SK-N-SH (cell line): ENCODE measurements around the gene GOLPH3. TPM values are rescaled to one million over a fixed set of nuclear protein-coding genes. Genes with fewer than 3 reads are reported as not detected.

Experiments
- CTCF ChIA-PET: fragments of 300-600, 350-600 bp; formaldehyde crosslinking; extraction: SDS; loops from one replicate; lab custom pipeline; 2021; lab: Yijun Ruan, JAX
- POLR2A ChIA-PET: fragments of 350-600 bp; sonication (Branson Sonifier 250); formaldehyde crosslinking; extraction: SDS; loops from one replicate; lab custom pipeline; 2020; ENCODE audit warnings: antibody characterized with exemption, inconsistent platforms; lab: Yijun Ruan, JAX
- DNase-seq: peaks from one replicate; pipeline ENCODE4 v3.0.0; 2012
- H2AFZ ChIP-seq: fragments of 200-600 bp; sonication (generic); 2 replicates; pipeline ENCODE4 v1.8.1; 2016; ENCODE audit warnings: antibody characterized with exemption, mild to moderate bottlenecking, low read depth
- H3F3A ChIP-seq: fragments of 200-600 bp; sonication (generic); replicated peaks from 2 replicates; pipeline ENCODE3; 2016; ENCODE audit warnings: antibody characterized with exemption, mild to moderate bottlenecking; ENCODE audit not compliant: insufficient read depth
- H3K27ac ChIP-seq, 2 experiments: fragments of 200-500 bp in 1 of 2; fragments of 200-600 bp in 1 of 2; sonication (Bioruptor generic) in 1 of 2; sonication (generic), shearing (Covaris generic) in 1 of 2; 2 replicates each; pipeline versions ENCODE4 v1.5.1 to v1.6.1; 2014 to 2016; ENCODE audit warnings: low read depth in 2 of 2, inconsistent platforms in 1 of 2, low read length in 1 of 2, mild to moderate bottlenecking in 1 of 2, mixed read lengths in 1 of 2
- H3K27me3 ChIP-seq: fragments of 200-600 bp; sonication (generic), shearing (Covaris generic); 2 replicates; pipeline ENCODE4 v1.6.1; 2016; ENCODE audit warnings: mixed run types; ENCODE audit not compliant: insufficient read depth
- H3K36me3 ChIP-seq, 2 experiments: fragments of 200-500 bp in 1 of 2; fragments of 200-600 bp in 1 of 2; sonication (Bioruptor generic) in 1 of 2; sonication (generic) in 1 of 2; replicated peaks in 1 of 2; 2 replicates each; pipeline versions ENCODE3 to v1.5.1; 2014 to 2016; ENCODE audit warnings: low read length in 1 of 2, mild to moderate bottlenecking in 1 of 2; ENCODE audit not compliant: insufficient read depth in 2 of 2, control insufficient read depth in 1 of 2
- H3K4me1 ChIP-seq, 2 experiments: fragments of 200-500 bp in 1 of 2; fragments of 200-600 bp in 1 of 2; sonication (Bioruptor generic) in 1 of 2; sonication (generic), shearing (Covaris generic) in 1 of 2; 2 replicates each; pipeline versions ENCODE4 v1.5.1 to v1.6.1; 2014 to 2016; ENCODE audit warnings: low read depth in 1 of 2, low read length in 1 of 2, mixed run types in 1 of 2; ENCODE audit not compliant: insufficient read depth in 2 of 2, control insufficient read depth in 1 of 2
- H3K4me2 ChIP-seq: fragments of 200-600 bp; sonication (generic), shearing (Covaris generic); 2 replicates; pipeline ENCODE4 v1.6.1; 2017; ENCODE audit warnings: mixed run types
- H3K4me3 ChIP-seq, 2 experiments: fragments of 200-500 bp in 1 of 2; fragments of 200-600 bp in 1 of 2; sonication (Bioruptor generic) in 1 of 2; sonication (generic), shearing (Covaris generic) in 1 of 2; 2 replicates each; pipeline versions ENCODE4 v1.5.1 to v1.8.1; 2014 to 2016; ENCODE audit warnings: low read depth in 2 of 2, inconsistent platforms in 1 of 2, low read length in 1 of 2, mild to moderate bottlenecking in 1 of 2, mixed read lengths in 1 of 2, moderate library complexity in 1 of 2
- H3K79me2 ChIP-seq: fragments of 200-600 bp; sonication (generic); 2 replicates; pipeline ENCODE4 v1.8.1; 2017; ENCODE audit warnings: mild to moderate bottlenecking; ENCODE audit not compliant: insufficient read depth
- H3K9ac ChIP-seq: fragments of 200-600 bp; sonication (generic); 2 replicates; pipeline ENCODE4 v1.6.1; 2017; ENCODE audit warnings: mixed run types
- H3K9me2 ChIP-seq: fragments of 200-600 bp; sonication (generic); 2 replicates; pipeline ENCODE4 v1.6.1; 2017; ENCODE audit warnings: mixed run types
- H3K9me3 ChIP-seq: fragments of 200-600 bp; sonication (generic); 2 replicates; pipeline ENCODE4 v1.6.1; 2017; ENCODE audit warnings: mixed run types, mild to moderate bottlenecking, moderate library complexity
- H4K20me1 ChIP-seq: fragments of 200-600 bp; sonication (generic); 2 replicates; pipeline ENCODE4 v1.6.1; 2017; ENCODE audit warnings: mild to moderate bottlenecking, mixed run types; ENCODE audit not compliant: insufficient read depth
- ELF1 ChIP-seq: IDR thresholded peaks from 2 replicates; pipeline ENCODE4 v1.4.0; 2012
- EZH2phosphoT487 ChIP-seq: fragments of 200-600 bp; sonication (generic); IDR thresholded peaks from 2 replicates; pipeline ENCODE4 v1.6.1; 2017; ENCODE audit warnings: low read depth, mixed run types, mild to moderate bottlenecking, antibody characterized with exemption, moderate library complexity, borderline replicate concordance
- FOXJ3 ChIP-seq: sonication (generic); formaldehyde crosslinking; IDR thresholded peaks from 2 replicates; pipeline ENCODE4 v1.5.1; 2020; ENCODE audit warnings: mild to moderate bottlenecking, missing genetic modification reagents
- GATA2 ChIP-seq: sonication (generic); formaldehyde crosslinking; IDR thresholded peaks from 2 replicates; pipeline ENCODE4 v1.5.0; 2020; ENCODE audit warnings: mild to moderate bottlenecking, missing genetic modification reagents
- IRF3 ChIP-seq: fragments of 150-350 bp; IDR thresholded peaks from 2 replicates; pipeline ENCODE4 v1.6.1; 2016; ENCODE audit warnings: mild to moderate bottlenecking, low read depth, low read length
- MAX ChIP-seq: IDR thresholded peaks from 2 replicates; pipeline ENCODE4 v1.4.0; 2012; ENCODE audit warnings: low read depth
- MXI1 ChIP-seq: IDR thresholded peaks from 2 replicates; pipeline ENCODE4 v1.6.1; 2012; ENCODE audit warnings: mild to moderate bottlenecking, low read depth, low read length, improper control_type of control experiment
- NFIC ChIP-seq: IDR thresholded peaks from 2 replicates; pipeline ENCODE4 v1.4.0; 2012; ENCODE audit warnings: borderline replicate concordance
- SIN3A ChIP-seq: IDR thresholded peaks from 2 replicates; pipeline ENCODE4 v1.6.1; 2012; ENCODE audit warnings: low read depth, mild to moderate bottlenecking, low read length, moderate library complexity, borderline replicate concordance
- SMC3 ChIP-seq: IDR thresholded peaks from 2 replicates; pipeline ENCODE4 v1.6.1; 2012; ENCODE audit warnings: low read depth, low read length, improper control_type of control experiment
- TAF1 ChIP-seq: IDR thresholded peaks from 2 replicates; pipeline ENCODE4 v1.6.1; 2012; ENCODE audit warnings: low read depth, mild to moderate bottlenecking, low read length, moderate library complexity, borderline replicate concordance
- USF1 ChIP-seq: IDR thresholded peaks from 2 replicates; pipeline ENCODE4 v1.4.0; 2012; ENCODE audit warnings: low read depth, borderline replicate concordance
- YY1 ChIP-seq: IDR thresholded peaks from 2 replicates; pipeline ENCODE4 v1.4.0; 2012; ENCODE audit warnings: low read depth, mild to moderate bottlenecking
- ZBTB33 ChIP-seq: IDR thresholded peaks from 2 replicates; pipeline ENCODE4 v1.4.0; 2012; ENCODE audit warnings: low read depth, borderline replicate concordance
- WGBS: methylation state at CpG from one replicate; pipeline ENCODE4 v1.1.6; 2017; ENCODE audit warnings: low lambda C conversion rate; 5-methylcytosine and 5-hydroxymethylcytosine counted together
- polyA plus RNA-seq, 3 experiments: library from polyadenylated mRNA; depleted of rRNA; stranded (reverse); fragments of >200 nt; gene quantifications; 2 replicates each; pipeline ENCODE4 v1.2.3, GENCODE V29; 2012

GOLPH3 gene
- polyA plus RNA-seq, 1 of the 3 experiments (the other 2 are of a cell fraction), result 25.5 TPM

- no peaks in the 10 kb centered on the region for H3K4me1 ChIP-seq
- H3K4me2 ChIP-seq, result no peak overlapping the region
- no peaks in the 10 kb centered on the region for H3K27me3 ChIP-seq
- WGBS, result 90% methylated on average over 4 of the region's 4 CpGs
- no peak overlapping the region for H3K4me3 ChIP-seq
- no peaks in the 10 kb centered on the region for H3K9me2 ChIP-seq
- no peak overlapping the region for H2AFZ ChIP-seq
- ChIA-PET POLR2A (no interaction called here), CTCF (interaction anchor here (0.6 to 1.2 kb wide), 3 partner anchors 12 to 255 kb away, joined by 3 to 5 read pairs (median 4); no protein-coding TSS in a partner anchor)
- DNase-seq, result no peak
- no peak overlapping the region for H3K9ac ChIP-seq
- no peak for TF ChIP-seq FOXJ3 (CRISPR knock-in tag)
- no peak for TF ChIP-seq TAF1
- TF ChIP-seq MAX, result no peak
- TF ChIP-seq SIN3A, result no peak
- TF ChIP-seq ZBTB33, result no peak
- no peak for TF ChIP-seq MXI1
- TF ChIP-seq USF1, result no peak
- no peak for TF ChIP-seq SMC3
- no peak for TF ChIP-seq YY1
- TF ChIP-seq IRF3, result no peak
- no peak for TF ChIP-seq GATA2 (CRISPR knock-in tag)
- H3K27ac ChIP-seq, result no peak overlapping the region
- H3F3A ChIP-seq, result peaks cover 5% of the 10 kb centered on the region
- peaks cover 23% of the 10 kb centered on the region; the same call in 1 of the 2 replicates for H3K79me2 ChIP-seq
- H4K20me1 ChIP-seq, result peaks cover under 1% of the 10 kb centered on the region; the same call in 1 of the 2 replicates
- H3K9me3 ChIP-seq, result no peaks in the 10 kb centered on the region
- H3K36me3 ChIP-seq, result peaks cover 68 to 69% of the 10 kb centered on the region in 2 experiments
Observed at GRCh38 chr5:32108167-32108566, 66.0 kb downstream of the GOLPH3 start.

GRCh38 chr5:32107291-32107690, 66.8 kb downstream of the GOLPH3 start:
- no peaks in the 10 kb centered on the region; the same call in 1 of the 2 replicates for H4K20me1 ChIP-seq
- H3F3A ChIP-seq, result peaks cover 5% of the 10 kb centered on the region
- no peak overlapping the region for H3K4me2 ChIP-seq
- TF ChIP-seq EZH2phosphoT487 (no peak), ELF1 (no peak), GATA2 (CRISPR knock-in tag) (no peak), USF1 (no peak), NFIC (no peak)
- H3K9me2 ChIP-seq, result no peaks in the 10 kb centered on the region
- no peak overlapping the region for H3K4me3 ChIP-seq
- no peaks in the 10 kb centered on the region for H3K9me3 ChIP-seq
- H3K9ac ChIP-seq, result no peak overlapping the region
- DNase-seq, result no peak
- no peaks in the 10 kb centered on the region for H3K4me1 ChIP-seq
- 96% methylated on average over 4 of the region's 4 CpGs for WGBS
- peaks cover 68 to 70% of the 10 kb centered on the region in 2 experiments for H3K36me3 ChIP-seq
- H3K79me2 ChIP-seq, result peaks cover 17% of the 10 kb centered on the region; the same call in 1 of the 2 replicates
- no peaks in the 10 kb centered on the region for H3K27me3 ChIP-seq
- no peak overlapping the region for H2AFZ ChIP-seq
- no peak overlapping the region for H3K27ac ChIP-seq
- ChIA-PET CTCF (interaction anchor here (1.0 to 1.2 kb wide), 4 partner anchors 14 to 41 kb away, joined by 3 to 5 read pairs (median 3); no protein-coding TSS in a partner anchor), POLR2A (no interaction called here)
